NCI-H2107 treated with DMSO at 0.1 percent for 48 hours (cell line): Measurements from ENCODE around the gene CIBAR2.
"Not testable (repeated sequence)": the region's sequence is repeated elsewhere in the genome, so short reads cannot be mapped to it uniquely, and the experiment has no call there.

Experiments
- DNase-seq: peaks from one replicate; lab custom pipeline; 2025; ENCODE audit not compliant: unreplicated experiment; lab: John Stamatoyannopoulos, UW

CIBAR2 gene

DNA sequence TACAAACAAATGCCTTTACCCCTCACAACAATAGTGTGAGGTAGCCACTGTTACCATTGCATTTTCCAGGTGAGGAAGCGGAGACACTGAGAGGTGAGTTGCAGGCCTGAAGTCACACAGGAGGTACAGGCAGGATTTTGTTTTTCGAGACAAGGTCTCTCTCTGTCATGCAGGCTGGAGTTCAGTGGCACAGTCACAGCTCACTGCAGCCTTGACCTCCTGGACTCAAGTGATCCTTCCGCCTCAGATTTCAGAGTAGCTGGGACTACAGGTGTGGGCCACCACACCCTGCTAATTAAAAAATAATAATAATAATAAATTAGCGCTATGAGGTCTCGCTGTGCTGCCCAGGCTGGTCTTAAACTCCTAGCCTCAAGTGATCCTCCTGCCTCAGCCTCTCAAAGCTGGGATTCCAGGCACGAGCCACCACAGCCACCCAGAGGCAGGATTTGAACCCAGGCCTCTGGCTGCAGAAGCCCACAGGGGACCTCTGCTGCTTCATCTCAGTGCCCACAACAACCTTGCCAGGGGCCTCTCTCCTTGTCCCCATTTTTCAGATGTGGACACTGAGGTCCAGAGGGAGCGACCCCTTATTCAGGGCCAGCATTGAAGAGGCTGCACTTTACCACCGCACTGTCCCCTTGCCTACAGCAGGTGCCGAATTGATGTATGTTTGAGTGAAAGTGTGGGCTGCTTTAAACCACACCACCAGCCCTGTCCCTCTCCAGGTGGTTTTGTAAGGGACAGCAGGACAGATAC is 16.0 kb upstream of the CIBAR2 start:
- DNase-seq: no peak

DNA sequence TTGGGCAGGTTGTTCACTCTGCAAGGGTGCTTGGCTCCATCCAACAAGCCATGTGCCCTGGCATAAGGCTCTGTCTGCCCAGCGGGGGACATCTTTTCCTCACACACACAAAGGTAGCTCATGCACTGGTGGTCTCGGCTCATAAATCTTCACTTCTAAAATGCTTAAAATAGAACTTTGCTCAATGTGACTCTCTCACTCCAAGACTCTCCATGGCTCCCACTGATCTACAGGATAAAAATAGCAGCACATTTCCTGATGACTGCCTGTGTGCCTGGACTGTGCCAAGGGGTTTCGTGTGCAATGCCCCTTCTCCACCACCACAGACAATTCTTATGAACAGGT is 15.1 kb upstream of the CIBAR2 start:
- no peak for DNase-seq

DNA sequence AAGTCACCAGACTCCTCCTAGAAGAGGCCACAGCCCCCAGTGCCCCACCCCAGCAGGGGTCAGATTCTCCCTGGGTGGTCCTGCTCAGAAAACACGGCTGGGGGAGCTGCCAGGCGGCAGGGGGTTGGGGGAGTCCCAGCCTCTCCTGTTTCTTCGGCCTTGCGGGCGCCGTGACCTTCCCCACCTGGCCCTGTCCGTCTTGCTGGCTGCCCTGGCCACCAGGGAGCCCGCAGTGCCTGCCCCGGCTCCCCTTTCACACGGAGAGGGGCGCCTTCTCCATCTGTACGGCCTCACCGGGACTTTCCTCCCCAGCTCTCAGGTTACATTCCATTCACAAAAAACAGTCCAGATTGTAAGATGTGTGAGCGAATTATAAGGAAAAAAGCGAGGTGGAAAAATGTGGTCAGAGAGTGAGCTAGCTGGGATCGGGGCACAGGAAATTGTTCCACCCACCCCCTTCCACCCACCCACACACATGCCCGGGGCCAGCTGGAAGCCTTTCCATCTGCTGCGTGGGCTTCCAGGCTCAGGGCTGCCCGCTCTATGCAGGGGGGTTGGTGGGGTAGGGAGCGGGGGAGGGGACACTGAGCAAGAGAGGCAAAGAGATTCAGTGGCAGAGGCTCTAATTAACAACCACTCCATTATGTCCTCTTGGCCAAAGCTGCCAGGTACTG is 14.6 kb upstream of the CIBAR2 start:
- peak; percentile 72 for DNase-seq

DNA sequence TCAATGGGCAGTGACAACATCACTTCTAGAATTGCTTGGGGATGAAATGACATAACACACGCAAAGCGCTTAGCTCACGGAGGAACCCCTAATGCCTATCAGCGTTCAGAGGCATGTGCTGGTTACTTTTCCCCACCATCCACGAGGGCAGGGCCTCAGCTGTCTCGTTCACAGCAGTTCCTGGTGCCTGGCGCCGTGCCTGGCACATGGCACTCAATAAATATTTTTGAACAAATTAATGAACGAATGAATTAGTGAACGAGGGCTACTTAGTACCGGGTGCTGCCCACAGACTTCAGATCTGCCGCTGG is 14.1 kb upstream of the CIBAR2 start:
- no peak for DNase-seq

DNA sequence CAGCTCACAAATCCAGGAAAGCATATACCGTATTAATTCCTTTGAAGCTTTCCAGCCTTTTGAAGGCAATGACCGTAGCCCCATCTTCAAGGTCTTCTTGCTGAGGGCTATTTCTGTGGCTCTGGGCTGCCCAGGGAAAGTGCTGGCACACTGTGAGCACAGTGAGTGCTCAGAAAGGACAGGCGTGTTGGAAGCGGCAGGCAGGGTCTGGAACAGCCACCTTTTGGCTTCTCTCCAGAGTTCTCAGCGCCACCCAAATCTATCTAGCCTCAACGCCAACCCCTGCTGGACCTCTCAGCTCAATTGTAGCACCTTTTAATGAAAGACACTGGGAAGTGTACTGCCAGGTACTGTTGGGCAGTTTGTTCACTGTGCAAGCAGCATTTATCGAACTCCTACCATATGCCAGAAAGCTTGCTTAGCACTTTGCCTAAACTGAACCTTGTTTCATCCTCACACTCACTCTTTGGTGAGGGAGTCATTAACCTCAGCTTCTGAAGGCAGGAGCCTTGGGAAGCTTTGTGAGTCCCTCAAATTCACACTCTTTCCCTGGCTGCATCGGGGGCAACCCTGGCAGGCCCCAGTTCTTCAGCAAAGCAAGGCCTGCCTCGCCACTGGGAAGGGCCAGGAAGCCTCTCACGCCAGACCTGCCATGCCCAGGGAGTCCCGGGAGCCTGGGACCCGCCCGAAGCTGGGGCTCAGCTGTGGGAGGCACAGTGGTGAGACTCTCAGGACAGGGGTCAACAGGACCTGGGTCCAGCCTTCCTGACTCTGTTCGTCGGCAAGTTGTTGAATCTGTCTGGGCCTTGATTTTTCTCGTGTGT is 13.5 kb upstream of the CIBAR2 start:
- no peak for DNase-seq

DNA sequence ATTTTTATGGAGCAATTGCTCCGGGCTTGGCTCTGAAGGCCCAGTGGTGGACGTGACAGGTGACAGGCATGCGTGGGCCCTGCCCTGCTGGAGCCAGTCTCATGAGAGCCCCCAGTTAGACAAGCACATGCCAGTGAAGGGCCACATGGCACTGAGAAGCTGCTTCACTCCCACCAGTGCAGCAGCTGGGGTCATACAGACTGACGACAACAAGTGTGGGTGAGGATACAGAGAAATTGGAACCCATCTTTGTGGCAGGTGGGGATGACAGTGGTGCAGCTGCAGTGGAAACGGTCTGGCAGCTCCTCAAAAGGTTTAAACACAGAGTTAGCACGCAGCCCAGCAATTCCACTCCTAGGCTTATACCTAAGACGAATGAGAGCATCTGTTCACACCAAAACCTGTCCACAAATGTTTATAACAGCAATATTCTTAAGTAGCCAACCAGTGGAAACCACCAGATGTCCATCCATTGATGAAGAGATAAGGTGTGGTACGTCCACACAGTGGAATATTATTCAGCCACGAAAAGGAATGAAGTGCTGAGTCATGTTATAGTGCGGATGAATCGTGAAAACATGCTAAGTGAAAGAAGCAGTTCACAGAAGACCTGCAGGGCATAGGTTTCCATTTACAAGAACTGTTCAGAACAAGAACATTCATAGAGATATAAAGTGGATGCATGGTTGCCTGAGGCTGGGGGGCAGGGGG is 12.5 kb upstream of the CIBAR2 start:
- no peak for DNase-seq

DNA sequence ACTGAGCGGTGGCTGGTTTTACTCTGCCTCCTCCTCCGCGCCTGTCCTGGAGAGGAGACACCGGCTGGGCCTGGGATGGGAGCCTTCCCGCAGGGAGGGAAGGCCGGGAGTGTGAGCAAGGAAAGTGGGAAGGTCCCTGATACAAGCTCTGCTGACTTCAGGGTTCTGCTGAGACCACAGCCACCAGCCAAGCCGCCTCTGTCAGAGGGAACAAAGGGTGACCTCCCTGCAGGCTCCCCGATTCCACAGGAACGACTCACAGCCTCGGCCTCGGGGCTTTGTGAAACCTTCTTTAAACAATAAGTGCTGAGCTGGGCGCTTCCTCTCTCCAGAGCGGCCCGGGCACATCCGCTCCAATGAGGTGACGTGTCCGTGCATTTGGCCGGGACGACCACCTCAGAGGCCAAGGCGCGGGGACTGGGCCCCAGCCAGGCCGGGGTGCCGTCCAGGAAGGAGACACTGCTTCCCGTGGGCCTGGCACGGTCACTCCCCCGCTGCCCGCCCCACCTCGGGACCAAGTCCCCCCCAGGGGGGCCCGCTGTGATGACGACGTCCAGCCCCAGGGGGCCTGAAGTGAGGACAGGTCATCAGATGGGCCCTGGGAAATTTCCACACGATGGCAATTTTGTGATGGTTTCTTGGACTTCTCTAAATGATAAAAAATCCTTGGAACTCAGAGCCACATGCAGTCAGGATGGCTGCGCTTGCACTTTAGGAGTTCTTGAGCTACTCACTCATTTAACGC is 11.8 kb upstream of the CIBAR2 start:
- DNase-seq: no peak

DNA sequence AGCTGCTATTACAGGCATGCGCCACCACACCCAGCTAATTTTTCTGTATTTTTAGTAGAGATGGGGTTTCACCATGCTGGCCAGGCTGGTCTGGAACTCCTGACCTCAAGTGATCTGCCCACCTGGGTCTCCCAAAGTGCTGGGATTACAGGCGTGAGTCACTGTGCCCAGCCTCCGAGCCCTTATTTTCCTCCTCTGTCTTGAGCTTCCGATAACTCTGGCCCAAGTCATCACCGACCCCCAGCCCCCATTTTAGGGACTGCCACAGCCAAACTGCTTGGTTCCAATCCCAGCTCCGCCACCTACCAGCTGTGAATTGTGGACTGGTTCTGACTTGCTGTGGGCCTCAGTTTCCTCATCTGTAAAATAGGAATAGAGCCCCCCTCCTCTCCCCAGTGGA is 11.2 kb upstream of the CIBAR2 start:
- DNase-seq: not testable (repeated sequence)

DNA sequence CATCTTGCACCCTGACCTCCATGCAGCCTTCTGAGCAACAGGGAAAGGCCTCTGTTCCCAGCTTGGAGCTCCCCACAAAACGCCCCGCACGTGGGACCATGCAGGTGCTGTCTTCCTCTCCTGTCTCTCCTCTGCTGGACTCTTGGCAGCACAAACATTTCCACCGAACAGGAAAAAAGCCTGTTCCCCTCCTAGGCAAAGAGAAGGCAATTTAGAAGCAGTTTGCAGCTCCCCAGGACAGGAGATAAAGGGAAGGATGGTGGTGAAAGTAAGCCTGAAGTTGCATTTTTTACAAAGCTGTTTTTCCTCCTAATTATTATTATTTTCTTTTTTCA is 7.7 kb upstream of the CIBAR2 start:
- no peak for DNase-seq

DNA sequence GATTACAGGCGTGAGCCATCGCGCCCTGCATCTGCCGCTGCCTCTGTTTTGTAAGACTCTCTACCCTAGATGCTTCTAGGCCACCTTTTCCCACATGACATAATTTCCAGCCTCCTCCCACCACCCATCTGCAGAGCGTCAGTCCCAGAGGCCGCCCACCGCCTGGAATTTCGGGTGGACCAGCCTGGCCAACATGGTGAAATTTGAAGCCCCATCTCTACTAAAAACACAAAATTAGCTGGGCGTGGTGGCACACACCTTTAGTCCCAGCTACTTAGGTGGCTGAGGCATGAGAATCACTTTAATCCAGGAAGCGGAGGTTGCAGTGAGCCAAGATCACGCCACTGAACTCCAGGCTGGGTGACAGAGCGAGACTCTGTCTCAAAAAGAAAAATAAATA is 5.1 kb upstream of the CIBAR2 start:
- no peak for DNase-seq

DNA sequence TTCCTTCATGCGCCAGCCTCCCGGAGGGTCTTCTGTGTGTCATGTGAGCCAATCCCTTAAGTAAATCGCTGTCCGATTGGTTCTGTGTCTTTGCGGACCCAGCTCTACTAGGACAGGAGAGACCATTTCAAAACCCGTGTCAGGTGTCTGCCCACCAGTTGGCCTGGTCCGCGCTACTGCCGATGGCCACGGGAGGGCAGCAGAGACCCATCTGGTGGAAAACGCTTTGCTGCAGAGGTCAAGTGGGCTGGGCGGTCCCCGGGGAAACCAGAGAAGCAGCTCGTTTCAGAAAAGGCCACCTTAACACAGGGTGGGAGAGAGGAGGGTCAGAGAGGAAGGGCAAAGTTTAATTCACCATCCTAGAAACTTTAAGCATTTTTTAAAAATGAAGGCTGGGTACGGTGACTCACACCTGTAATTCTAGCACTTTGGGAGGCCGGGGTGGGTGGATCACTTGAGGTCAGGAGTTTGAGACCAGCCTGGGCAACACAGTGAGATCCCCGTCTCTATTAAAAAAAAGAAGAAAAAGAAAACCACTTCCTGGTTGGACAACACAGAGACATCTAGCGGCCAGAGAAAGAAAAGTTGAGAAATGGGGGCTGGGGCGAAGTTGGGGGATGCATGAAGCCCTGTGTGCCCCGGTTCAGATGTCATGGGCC is 2.8 kb upstream of the CIBAR2 start:
- peak; percentile 49 for DNase-seq

DNA sequence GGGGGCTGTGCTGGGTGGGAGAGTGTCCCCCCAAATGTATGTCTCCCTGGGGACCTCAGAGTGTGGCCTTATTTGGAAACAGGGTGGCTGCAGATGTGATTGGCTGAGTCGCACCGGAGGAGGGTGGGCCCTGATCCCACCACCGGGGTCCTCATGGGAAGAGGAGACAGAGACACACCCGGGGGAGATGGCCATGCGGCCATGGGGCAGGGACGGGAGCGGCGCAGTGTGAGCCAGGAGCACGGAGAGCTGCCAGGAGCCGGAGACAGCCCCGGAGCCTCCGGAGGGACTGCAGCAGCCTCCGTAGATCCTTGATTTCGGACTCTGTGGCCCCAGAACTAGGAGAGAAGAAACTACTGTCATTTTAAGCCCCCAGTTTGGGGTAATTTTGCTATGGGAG is 1.6 kb upstream of the CIBAR2 start:
- DNase-seq: no peak

DNA sequence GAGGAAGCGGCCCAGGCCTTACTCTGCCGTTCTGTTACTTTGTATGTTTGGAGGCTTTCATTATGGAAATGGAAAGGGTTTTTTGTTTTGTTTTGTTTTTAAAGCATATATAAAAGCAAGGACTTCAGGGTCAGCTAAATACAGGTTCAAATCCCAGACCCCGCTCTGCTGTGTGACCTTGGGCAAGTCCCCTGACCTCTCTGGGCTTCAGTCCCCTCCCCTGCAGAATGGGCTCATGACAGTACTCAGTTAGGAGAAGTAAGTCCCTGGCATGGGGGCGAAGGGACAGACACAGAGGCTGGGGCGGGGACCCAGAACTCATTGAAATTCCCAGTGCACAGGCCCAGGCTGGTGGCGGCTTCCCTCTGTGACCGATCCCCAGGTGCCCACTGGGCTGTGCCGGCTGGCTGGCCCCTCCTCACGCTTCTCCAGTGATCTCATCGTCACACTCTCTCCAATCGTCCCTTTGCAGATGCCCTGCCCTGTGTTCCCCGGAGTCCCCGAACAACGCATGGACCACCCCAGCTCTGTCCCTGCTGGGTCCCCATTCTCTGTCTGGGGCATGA is 979 bp upstream of the CIBAR2 start:
- DNase-seq: no peak

DNA sequence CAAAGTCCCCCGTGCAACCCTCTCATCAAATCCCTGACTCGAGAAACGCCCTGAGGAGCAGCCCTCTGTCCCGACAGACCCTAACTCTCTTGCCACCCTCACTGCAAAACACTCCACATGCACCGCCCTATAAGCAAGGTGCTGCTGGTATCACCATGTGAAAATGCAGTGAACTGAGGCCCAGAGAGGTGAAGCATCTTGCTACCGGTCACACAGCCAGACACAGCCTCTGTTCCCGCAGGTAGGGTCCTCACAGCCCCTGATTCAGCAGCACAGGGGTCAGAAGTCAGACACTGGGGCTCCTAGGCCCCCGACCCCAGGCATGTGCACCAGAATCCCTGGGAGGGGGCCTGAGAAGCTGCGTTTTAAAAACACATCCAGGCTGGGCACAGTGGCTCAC is 1.1 kb downstream of the CIBAR2 start:
- DNase-seq: no peak

DNA sequence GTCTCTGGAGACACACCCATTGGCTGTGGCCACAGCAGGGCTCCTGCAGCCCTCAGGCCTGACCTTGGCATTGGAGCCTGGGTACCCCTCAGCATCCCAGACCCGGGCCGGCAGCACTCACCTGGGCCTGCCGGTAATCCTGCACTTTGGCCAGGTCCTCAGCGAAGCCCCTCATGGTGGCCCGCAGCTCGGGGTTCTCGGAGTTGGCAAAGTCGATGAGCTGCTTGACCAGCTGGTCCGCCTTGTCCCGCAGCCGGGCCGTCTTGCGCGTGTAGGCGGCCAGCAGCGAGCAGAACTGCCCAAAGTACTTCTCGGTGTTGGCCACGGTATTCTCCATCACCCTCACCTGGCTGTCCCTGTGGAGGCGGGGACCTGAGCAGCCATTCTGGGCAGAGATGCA is 2.2 kb downstream of the CIBAR2 start:
- no peak for DNase-seq

DNA sequence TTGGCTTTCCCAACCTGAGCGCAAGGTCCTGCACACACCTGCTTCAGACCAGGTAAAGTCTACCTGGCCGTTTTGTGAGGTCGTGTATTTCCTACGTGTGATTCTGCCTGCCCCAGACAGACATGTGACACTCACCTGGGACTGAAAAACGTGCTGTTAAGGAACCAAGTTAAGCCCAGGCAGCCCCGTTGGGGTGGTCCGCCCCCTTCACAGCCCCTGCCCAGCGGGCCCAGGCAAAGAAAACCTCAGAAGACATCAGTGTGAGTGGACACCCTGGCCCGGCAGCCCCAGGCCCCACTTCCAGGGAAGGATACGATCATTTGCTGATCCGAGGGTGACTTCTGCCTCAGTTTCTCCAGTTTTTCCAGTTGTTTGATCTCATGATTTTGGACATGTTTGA is 4.7 kb downstream of the CIBAR2 start:
- no peak for DNase-seq

DNA sequence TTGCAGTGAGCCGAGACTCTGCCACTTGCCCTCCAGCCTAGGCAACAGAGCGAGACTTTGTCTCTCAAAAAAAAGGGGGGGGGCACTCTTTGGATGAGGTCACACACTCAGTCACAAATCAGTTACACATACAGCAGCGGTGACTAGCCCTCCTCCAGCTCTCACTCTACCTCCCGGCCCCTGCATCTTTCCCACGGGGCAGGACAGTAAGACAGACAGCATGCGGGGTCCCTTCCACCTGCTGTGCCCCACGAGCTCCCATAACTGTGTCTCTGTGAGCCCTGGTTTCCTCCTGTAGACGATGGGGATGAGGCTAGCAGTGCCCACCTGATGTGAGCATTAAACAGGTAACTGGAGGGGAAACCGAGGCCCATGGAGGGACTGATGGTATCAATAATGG is 5.2 kb downstream of the CIBAR2 start:
- no peak for DNase-seq

DNA sequence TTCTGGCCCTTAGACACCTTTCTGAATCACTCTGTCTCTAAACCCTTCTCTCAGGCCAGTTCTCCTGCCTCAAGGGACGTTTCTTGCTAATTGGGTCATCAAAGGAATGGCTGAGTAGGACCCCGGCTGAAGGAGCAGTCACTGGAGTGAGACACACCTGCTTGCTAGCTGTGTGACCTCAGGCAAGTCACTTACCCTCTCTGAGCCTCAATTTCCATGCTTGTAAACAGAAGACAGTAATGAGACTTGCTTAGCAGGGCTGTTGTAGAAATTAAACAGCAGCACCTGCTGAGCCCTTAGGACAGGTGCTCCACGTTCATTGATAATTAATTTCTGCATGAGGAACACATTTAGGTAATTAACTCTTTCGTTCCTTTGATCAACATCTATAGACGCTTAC is 6.8 kb downstream of the CIBAR2 start:
- no peak for DNase-seq

DNA sequence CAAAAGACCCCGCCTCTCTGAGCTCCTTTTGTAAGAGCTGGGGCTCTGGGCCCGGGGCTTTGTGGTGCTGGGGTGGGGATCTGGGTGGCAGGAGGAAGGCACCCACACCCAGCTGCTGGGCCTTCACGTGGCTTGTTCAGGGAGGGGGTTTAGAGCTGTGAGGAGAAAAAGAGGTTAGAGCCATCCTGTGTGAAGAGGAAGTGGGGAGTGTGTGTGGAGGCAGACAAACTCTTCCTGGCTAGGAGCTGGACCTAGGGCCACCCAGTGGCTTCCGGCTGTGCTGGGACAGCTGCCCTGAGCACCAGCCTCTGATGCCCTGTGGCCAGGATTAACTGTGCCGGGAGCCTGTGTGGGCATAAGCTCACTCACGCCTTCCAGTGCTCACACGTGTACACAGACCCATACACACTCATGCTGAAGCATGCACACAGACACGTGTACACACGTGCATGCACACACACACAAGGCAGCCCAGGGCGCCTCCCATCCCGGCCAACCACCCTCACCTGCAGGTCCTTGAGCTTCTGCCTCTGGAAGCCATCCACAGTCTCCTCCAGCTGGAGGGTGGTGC is 7.4 kb downstream of the CIBAR2 start:
- DNase-seq: no peak

DNA sequence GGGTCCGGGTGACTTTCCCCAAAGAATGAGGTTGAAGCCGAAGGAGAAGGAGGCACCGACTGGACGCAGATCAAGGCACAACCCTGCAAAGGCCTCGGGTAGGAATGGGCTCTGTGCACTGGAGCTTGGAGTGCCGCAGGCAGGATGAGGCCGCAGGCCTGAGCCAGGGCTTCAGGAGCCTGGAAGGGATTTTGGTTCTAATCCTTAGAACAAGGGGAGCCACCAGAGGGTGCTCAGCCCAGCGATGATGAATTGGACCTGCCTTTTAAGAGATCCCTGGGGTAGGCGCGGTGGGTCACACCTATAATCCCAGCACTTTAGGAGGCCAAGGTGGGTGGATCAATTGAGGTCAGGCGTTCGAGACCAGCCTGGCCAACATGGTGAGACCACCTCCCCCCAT is 8.1 kb downstream of the CIBAR2 start:
- DNase-seq: no peak
